HUES64 (cell line): ENCODE measurements around the gene SOHLH1.

Source experiments
- H3K27ac ChIP-seq: 2 replicates; pipeline ENCODE4 v1.7.0; 2013; ENCODE audit warnings: low read depth, low read length, inconsistent platforms
- H3K27me3 ChIP-seq: 2 replicates; pipeline ENCODE4 v1.6.1; 2013; ENCODE audit warnings: mild to moderate bottlenecking, low read length; ENCODE audit not compliant: insufficient read depth
- H3K36me3 ChIP-seq: 2 replicates; pipeline ENCODE4 v1.6.1; 2013; ENCODE audit warnings: mild to moderate bottlenecking, low read length; ENCODE audit not compliant: insufficient read depth
- H3K4me1 ChIP-seq: 2 replicates; pipeline ENCODE4 v1.6.1; 2013; ENCODE audit warnings: mild to moderate bottlenecking, low read length, moderate library complexity; ENCODE audit not compliant: insufficient read depth
- H3K4me3 ChIP-seq: 2 replicates; pipeline ENCODE4 v1.5.1; 2013; ENCODE audit warnings: mild to moderate bottlenecking, low read length, moderate library complexity
- H3K9ac ChIP-seq: 2 replicates; pipeline ENCODE4 v1.6.1; 2013; ENCODE audit warnings: mild to moderate bottlenecking, low read depth, low read length
- H3K9me3 ChIP-seq: 2 replicates; pipeline ENCODE4 v1.6.1; 2013; ENCODE audit warnings: low read depth, low read length; ENCODE audit not compliant: insufficient read depth
- WGBS: fragments of 150-250, 120-280 bp; methylation state at CpG from one replicate; pipeline ENCODE4 v1.1.7; 2013; ENCODE audit warnings: missing lambda C conversion rate; 5-methylcytosine and 5-hydroxymethylcytosine counted together

SOHLH1 gene

DNA sequence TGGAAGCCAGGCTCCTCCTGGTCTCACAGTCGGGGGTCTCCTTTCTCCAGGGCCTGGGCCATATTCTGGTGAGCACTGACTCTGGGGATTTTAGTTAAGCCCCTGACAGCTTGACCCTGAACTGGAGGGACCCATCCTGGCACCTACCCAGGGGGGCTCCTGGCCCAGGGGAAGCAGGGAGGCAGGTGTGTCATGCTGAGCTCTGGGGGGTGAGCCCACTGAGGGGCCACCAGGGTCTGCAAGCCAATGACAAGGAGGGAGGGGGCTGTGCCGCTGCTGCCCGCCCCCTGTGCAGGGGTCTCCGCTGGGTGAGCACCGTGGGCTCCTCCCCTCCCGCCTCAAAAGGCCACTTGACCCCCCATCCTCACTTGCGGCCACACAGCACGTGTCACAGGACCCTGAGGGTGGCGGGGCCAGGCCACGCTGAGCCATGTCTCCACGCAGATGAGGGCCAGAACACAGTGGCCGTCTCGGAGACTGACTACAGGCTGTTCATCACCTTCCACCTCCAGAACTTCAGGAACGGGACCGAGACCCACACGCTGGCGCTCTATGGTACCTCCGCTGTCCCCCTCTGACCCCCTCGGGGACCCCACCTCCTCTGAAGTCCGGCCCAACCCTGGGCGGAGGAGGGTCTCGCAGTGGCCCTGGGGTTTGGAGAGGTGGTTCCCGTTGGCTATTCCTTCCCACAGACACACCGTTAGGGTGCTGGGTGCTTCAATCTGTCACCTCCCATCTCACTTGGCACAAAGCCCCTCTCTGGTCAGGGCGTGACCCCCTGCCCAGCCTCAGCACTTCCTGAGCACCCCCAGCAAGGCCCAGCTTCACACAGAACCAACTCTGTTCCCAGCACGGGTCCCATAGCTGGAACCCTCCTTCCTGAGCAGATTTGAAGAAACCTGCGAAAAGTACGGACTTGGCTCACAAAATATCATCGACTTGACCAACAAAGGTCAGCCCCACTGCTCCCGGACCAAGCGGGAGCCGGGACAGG lies 34.2 kb downstream of the SOHLH1 start:
- Histone ChIP-seq H3K4me1 (peaks cover 7% of the 10 kb centered on the region; the same call in 1 of the 2 replicates), H3K9ac (no peak overlapping the region), H3K27me3 (no peaks in the 10 kb centered on the region), H3K4me3 (no peak overlapping the region), H3K27ac (no peak overlapping the region), H3K36me3 (no peaks in the 10 kb centered on the region), H3K9me3 (peaks cover 5% of the 10 kb centered on the region; the same call in 1 of the 2 replicates)
- WGBS, result 91% methylated on average over 32 of the region's 32 CpGs

DNA sequence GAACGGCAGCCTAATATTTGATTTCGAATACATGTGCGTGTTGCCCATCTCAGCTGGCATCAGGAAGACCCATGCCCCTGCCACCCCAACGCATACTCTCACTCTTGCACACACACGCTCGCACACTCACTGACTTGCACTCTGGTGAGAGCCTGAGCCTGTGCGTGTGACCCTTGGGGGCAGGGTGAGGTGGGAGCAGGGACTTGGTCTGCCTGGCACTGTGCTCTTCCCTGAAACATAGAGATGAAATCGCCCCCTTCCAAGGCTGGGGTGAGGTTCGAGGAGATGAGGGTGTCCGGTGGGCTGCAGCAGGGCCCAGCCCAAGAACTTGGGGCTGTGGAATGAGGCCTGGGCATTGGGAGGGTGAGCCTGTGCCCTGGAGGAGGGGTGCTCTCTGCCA lies 35.0 kb downstream of the SOHLH1 start:
- no peak overlapping the region for H3K9ac ChIP-seq
- H3K27ac ChIP-seq, result no peak overlapping the region
- H3K36me3 ChIP-seq, result no peaks in the 10 kb centered on the region
- peaks cover 7% of the 10 kb centered on the region; the same call in 1 of the 2 replicates for H3K4me1 ChIP-seq
- WGBS, result 94% methylated on average over 10 of the region's 10 CpGs
- no peak overlapping the region for H3K4me3 ChIP-seq
- peaks cover 5% of the 10 kb centered on the region; the same call in 1 of the 2 replicates for H3K9me3 ChIP-seq
- no peaks in the 10 kb centered on the region for H3K27me3 ChIP-seq

DNA sequence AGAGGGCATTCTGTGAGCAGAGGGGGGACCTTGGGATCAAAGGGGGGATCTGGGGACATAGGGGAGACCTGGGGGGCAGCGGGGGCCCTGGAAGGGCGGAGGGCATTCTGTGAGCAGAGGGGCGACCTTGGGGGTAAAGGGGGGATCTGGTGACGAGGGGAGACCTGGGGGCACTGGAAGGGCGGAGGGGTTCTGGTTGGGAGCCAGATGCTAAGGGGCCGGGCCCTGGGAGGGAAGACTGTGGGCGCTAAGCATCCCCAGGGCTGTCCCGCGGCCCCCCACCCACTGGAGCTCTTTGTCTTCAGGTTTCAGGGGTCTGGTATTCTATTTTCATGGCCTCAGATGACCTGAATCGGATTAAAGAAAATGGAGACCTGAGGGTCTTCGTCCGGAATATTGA lies 35.4 kb downstream of the SOHLH1 start:
- WGBS, result 96% methylated on average over 12 of the region's 12 CpGs
- H3K4me3 ChIP-seq, result no peak overlapping the region

DNA sequence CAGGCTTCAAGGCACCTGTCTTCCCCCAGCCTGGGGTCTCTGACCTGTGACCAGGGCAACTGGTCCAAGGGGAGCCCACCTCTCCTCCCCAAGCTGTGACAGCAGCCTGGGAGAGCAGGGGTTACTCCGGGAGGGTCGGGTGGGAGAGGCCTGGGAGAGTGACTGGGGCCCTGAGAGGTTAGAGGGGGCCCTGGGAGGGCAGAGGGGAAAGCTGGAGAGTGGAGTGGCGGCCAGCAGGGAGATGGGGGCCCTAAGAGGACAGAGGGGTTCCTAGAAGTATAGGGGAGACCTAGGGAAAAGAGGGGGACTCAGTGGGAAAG lies 35.9 kb downstream of the SOHLH1 start:
- no peak overlapping the region for H3K27ac ChIP-seq
- H3K9ac ChIP-seq, result no peak overlapping the region
- H3K4me3 ChIP-seq, result no peak overlapping the region
- H3K36me3 ChIP-seq, result no peaks in the 10 kb centered on the region
- WGBS, result 95% methylated on average over 3 of the region's 3 CpGs
- H3K4me1 ChIP-seq, result peaks cover 7% of the 10 kb centered on the region; the same call in 1 of the 2 replicates
- H3K9me3 ChIP-seq, result peaks cover 2% of the 10 kb centered on the region; the same call in 1 of the 2 replicates
- no peaks in the 10 kb centered on the region for H3K27me3 ChIP-seq

More for the DNA sequence above, 35.4 kb downstream of the SOHLH1 start:
- no peak overlapping the region for H3K27ac ChIP-seq
- no peaks in the 10 kb centered on the region for H3K36me3 ChIP-seq
- H3K4me1 ChIP-seq, result peaks cover 7% of the 10 kb centered on the region; the same call in 1 of the 2 replicates
- peaks cover 5% of the 10 kb centered on the region; the same call in 1 of the 2 replicates for H3K9me3 ChIP-seq
- no peaks in the 10 kb centered on the region for H3K27me3 ChIP-seq
- no peak overlapping the region for H3K9ac ChIP-seq

DNA sequence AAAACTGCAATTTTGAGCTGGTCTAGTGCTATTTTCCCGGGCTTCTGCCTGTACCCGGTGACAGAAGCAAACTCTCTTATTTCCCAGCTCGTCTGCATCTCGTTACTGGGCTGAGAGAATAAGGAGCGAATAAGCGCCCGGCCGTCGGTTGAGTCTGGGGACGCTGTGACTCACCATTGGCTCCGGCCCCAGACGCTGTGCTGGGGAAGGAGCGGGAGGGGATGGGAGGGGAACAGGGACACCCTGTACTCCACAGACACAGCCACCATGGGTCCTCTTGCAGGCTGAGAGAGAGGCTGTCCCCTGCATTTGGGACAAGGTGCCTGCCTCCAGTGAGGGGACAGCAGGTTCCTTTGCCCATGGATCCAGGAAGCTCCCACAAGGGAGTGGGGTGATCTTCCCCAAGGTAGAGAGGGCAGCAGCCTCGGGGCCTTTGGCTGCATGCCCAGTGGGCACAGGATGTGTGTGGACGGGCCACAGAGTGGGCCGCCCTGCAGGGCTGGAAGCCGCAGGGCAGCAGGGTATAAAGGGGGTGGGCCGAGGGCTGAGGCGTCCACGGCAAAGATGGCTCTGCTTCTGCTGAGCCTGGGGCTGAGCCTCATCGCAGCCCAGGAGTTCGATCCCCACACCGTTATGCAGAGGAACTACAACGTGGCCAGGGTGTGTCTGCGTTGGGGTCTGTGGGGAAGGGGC lies 36.4 kb downstream of the SOHLH1 start, which contains the start of gene LCN9:
Gene LCN9, plus strand, starts transcription at position 552 of the 693 bp plus-strand sequence. Its CDS starts 13 bp downstream, at position 565.
- Histone ChIP-seq H3K9ac (no peak within 1 kb of the TSS), H3K36me3 (no peaks in the 10 kb centered on the region), H3K27ac (no peak within 1 kb of the TSS), H3K4me1 (peaks cover 7% of the 10 kb centered on the region; the same call in 1 of the 2 replicates), H3K9me3 (no peaks in the 10 kb centered on the region), H3K4me3 (no peak within 1 kb of the TSS), H3K27me3 (no peaks in the 10 kb centered on the region)
- WGBS, result 79% methylated on average over 25 of the region's 25 CpGs

DNA sequence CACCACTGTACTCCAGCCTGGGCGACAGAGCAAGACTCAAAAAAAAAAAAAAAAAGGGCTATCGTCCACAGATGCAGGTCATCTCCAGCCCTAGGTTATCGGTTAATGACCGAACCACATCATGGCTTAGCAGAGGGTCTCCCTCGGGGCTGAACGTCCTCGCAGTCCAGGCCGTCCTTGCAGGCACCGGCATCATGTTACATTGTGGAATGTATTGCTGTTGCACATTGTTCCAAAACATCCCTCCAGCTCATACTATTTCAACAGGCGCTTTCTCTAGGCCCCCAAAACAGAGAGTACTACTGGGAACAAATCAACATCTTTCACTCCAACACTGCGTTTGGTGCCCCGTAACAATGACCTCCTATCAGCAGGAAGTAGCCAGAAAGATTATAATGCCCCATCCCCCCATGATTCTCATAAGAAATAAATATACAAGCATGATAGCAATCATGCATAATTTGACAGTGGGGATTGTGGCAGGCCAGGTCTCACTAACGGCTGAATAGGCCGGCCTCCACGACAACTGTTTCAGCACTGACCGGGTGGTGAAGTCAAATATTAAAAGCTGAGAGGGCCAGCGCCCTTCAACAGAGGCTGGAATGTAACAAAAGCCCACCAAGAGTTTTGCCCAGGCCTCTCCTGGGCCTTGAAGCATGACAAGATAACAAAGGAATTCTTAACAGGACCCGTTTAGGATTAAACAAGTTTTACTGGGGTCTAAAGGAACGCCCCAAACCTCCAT lies 37.3 kb downstream of the SOHLH1 start:
- Histone ChIP-seq H3K4me3 (no peak overlapping the region), H3K9ac (no peak overlapping the region), H3K27me3 (no peaks in the 10 kb centered on the region), H3K36me3 (no peaks in the 10 kb centered on the region), H3K9me3 (no peaks in the 10 kb centered on the region), H3K27ac (no peak overlapping the region), H3K4me1 (peaks cover 7% of the 10 kb centered on the region; the same call in 1 of the 2 replicates)
- WGBS, result 84% methylated on average over 19 of the region's 19 CpGs

DNA sequence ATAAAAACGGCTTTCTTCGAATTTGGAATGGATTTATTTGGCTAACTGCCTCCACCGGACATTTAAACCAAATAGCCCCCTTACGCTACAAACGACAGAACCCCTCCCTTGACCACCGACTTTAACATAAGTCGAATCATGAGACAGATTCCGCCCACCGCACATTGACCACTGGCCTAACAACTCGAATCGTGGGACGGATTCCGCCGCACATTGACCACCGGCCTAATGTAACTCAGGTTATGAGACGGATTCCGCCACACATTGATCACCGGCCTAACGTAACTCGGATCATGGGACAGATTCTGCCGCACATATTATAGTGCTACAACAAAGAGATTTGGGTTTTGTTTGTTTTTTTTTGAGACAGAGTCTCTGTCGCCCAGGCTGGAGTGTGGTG lies 38.9 kb downstream of the SOHLH1 start:
- Histone ChIP-seq H3K4me1 (peaks cover 7% of the 10 kb centered on the region; the same call in 1 of the 2 replicates), H3K27ac (no peak overlapping the region), H3K36me3 (no peaks in the 10 kb centered on the region), H3K4me3 (no peak overlapping the region), H3K27me3 (no peaks in the 10 kb centered on the region), H3K9ac (no peak overlapping the region), H3K9me3 (no peaks in the 10 kb centered on the region; the same call in 1 of the 2 replicates)
- 95% methylated on average over 22 of the region's 22 CpGs for WGBS

DNA sequence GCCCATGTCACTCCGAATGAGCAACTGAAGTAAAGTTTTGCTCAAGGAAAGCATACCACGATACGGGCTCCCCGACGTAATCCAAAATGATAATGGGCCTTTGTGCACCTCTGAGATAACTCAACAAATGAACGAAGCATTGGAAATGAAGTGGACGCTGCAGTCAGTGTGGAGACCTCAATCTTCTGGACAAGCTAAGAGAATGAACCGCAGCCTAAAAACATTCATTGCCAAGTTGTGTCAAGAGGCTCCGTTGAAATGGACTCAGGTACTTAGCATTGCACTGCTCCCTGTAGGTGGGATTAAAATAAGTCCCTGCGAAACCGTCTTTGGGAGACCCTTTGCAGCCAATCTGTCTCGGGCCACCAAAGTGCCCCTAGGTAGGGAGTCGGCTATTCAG lies 40.0 kb downstream of the SOHLH1 start:
- Histone ChIP-seq H3K36me3 (no peaks in the 10 kb centered on the region), H3K27me3 (no peaks in the 10 kb centered on the region), H3K9ac (no peak overlapping the region), H3K4me1 (peaks cover 7% of the 10 kb centered on the region; the same call in 1 of the 2 replicates), H3K4me3 (no peak overlapping the region), H3K9me3 (peaks cover 3% of the 10 kb centered on the region; the same call in 1 of the 2 replicates), H3K27ac (no peak overlapping the region)
- 91% methylated on average over 13 of the region's 13 CpGs for WGBS

DNA sequence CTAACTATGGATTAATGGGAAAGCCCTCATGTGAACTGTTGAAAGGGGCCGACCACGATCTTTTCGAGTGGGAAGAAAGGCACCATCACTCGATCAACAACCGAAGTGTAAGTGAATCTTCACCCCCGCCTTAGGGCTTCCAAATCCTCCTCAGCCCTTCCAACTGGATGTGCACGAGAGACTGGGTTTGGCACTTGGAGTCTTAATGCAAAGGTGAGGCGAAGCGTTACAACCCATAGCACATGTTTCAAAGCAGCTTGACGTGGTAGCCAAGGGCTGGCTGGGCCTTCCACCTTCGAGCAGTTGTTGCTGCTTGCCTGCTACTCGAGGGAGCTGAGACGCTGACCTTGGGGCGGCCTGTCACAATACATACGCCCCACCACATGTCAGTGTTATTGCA lies 41.9 kb downstream of the SOHLH1 start:
- 87% methylated on average over 15 of the region's 15 CpGs for WGBS
- Histone ChIP-seq H3K9me3 (peaks cover 19% of the 10 kb centered on the region), H3K9ac (no peak overlapping the region), H3K36me3 (no peaks in the 10 kb centered on the region), H3K4me1 (peaks cover 5% of the 10 kb centered on the region; the same call in 1 of the 2 replicates), H3K27ac (no peak overlapping the region), H3K27me3 (no peaks in the 10 kb centered on the region), H3K4me3 (no peak overlapping the region)

DNA sequence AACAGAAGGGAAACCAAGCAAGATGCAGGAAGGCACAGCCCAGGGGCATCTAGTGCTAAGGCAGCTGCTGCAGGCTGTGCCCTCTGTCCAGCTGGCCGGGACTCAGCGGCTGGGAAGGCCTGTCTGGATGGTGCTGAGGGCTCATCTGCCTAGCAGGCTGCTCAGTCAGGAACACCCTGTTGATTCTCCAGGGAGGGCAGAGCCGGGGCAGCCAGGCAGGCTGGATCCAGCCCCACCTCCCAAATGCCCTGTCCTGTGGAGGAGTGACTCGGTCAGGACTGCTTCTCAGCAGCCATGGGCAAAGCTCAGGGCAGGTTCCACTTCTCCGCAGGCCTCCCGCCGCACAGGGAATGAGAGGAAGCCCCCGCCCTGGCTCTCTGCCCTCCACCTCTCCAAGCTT lies 44.0 kb downstream of the SOHLH1 start:
- Histone ChIP-seq H3K27me3 (no peaks in the 10 kb centered on the region), H3K9me3 (peaks cover 37% of the 10 kb centered on the region), H3K9ac (no peak overlapping the region), H3K4me3 (no peak overlapping the region), H3K36me3 (no peaks in the 10 kb centered on the region), H3K4me1 (no peaks in the 10 kb centered on the region), H3K27ac (no peak overlapping the region)
- 92% methylated on average over 8 of the region's 8 CpGs for WGBS
